Dermis blood vessel endothelial cell (primary cell): Measurements from ENCODE around the gene RASL11A. TPM values are rescaled to one million over a fixed set of nuclear protein-coding genes. Genes with fewer than 3 reads are reported as not detected.
"Not testable (repeated sequence)": the region's sequence is repeated elsewhere in the genome, so short reads cannot be mapped to it uniquely, and the experiment has no call there.

ENCODE experiments used
- DNase-seq: peaks from one replicate; pipeline ENCODE4 v3.0.0; 2010
- total RNA-seq: library from RNA; depleted of rRNA; stranded (reverse); fragments of >200 nt; gene quantifications from 2 replicates; pipeline ENCODE4 v1.2.3, GENCODE V29; 2014

The RASL11A gene, protein sequence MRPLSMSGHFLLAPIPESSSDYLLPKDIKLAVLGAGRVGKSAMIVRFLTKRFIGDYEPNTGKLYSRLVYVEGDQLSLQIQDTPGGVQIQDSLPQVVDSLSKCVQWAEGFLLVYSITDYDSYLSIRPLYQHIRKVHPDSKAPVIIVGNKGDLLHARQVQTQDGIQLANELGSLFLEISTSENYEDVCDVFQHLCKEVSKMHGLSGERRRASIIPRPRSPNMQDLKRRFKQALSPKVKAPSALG
- total RNA-seq: 2.8 and 3.1 TPM in 2 replicates

DNA sequence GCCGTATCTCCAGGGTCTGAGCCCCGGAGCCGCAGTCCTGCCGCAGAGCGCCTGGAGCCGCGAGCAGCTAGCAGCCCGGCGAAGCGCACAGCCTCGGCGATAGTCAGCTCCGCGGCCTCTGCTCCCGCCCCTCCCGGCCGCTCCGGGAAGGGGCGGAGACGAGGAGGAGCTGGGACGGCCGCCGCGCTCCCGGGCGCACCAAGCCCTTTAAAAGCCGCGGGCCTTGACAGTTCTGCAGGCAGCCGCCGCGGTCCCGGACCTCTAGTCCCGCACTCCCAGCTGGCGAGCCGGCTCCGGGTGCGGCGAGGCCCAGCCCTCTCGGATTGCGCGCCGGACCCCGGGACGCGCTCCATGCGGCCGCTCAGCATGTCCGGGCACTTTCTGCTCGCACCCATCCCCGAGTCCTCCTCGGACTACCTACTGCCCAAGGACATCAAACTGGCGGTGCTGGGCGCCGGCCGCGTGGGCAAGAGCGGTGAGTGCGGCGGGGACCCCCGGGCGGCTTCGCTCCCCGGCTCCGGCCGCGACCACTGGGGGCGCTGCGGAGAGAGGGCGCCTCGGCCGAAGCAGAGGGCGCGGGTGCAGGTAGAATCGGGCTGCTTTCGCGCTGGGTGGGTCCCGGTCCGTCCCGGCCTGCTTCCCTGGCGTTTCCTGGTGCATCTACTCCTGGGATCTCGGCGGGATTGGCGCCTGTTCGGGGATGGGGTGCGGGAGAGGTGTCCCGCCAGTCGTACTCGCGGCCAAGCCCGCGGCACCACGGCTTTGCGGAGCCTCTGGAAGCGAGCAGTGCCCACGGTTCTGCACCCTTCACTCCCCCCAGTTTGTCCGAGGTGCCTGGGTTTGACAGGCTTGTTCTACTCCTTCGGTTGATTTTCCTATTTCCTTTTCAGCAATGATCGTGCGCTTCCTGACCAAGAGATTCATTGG, at the start of gene RASL11A:
RASL11A (plus strand) TSS at position 237 of the 927 bp plus-strand sequence; CDS start at position 352, 115 bp downstream.
- DNase-seq: peak; percentile 85

DNA sequence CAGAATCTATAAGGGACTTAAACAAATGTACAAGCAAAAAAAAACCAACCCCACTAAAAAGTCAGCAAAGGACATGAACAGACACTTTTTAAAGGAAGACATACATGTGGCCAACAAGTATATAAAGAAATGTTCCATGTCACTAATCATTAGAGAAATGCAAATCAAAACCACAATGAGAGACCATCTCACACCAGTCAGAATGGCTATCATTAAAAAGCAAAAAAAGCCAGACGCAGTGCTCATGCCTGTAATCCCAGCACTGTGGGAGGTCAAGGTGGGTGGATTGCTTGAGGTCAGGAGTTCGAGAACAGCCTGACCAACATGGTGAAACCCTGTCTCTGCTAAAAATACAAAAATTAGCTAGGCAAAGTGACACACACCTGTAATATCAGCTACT, 48.5 kb upstream of the RASL11A start:
- DNase-seq: not testable (repeated sequence)

DNA sequence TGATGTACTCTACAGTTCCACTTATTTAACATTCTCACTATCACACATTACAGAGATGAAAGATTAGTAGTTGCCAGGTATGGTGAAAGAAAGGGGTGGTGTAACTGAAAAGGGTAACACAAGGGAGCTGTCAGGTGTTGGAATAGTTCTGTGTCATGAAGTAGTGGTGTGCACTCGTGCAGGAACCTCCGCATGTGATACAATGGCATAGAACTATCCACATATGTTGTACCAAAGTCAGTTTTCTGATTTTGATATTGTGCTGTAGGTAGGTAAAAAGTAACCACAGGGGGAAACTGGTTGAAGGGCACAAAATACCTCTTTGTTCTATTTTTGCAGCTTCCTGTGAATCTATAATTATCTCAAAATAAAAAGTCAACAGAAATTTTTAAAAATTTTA, 43.6 kb upstream of the RASL11A start:
- no peak for DNase-seq

DNA sequence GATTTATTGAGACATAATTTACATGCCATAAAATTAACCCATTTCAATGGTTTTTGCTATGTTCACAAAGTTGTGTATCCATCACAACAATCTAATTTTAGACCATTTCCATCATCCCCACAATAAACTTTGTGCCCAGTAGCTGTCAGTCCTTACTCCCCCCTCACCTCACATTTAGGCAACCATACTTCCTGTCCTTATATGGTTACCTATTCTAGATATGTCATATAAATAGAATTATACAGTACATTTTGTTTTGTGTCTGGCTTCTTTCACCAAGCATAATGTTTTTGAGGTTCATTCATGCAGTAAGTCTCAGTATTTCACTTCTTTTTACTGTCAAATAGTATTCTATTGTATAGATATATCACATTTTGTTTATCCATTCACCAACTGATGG, 42.5 kb upstream of the RASL11A start:
- DNase-seq: no peak

DNA sequence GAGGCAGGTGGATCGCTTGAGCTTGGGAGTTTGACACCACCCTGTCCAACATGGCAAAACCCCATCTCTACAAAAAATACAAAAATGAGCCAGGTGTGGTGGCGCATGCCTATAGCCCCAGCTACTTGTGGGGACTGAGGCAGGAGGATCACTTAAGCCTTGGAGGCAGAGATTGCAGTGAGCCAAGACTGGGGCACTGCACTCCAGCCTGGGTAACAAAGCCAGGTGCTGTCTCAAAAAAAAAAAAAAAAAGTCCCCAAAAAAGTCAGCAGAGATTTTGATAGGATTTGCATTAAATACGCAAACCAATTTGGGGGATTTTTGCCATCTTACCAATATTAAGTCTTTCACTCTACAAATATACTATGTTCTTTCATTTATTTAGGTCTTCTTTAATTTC, 41.0 kb upstream of the RASL11A start:
- no peak for DNase-seq

DNA sequence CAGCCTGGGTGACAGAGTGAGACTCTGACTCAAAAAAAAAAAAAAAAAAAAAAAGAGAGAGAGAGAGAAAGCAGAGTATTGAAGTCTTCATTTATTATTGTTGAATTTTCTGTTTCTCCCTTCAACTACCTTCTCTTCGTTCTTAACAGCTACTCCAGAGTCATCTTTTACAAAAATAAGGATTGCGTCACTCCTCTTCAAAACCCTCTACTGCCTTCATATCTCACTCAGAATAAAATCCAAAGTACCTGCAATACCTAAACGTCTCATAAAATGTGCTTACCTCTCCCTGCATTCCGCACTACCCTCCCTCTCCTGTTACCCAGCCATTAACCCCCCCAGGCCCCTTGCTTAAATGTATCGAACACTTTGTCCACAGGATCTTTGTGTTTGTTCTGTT, 36.7 kb upstream of the RASL11A start:
- DNase-seq: no peak

DNA sequence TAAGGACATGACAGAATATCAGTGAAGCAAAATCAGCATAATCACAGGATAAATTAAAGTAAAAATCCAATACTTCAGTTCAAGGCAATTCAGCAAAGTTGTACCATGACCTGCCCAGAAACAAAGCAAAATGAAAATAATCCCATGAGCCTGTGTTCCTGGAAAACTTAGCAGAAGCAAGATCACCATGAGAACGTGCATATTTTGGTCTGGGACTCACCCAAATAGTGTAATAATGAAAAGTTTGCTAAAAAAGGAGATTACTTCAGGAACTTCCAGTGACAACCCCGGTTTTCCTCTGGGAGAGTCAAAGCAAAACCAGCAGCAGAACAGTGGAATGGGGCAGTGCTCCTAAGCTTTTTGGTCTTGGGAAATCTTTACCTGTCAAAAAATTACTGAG, 34.2 kb upstream of the RASL11A start:
- DNase-seq: no peak

DNA sequence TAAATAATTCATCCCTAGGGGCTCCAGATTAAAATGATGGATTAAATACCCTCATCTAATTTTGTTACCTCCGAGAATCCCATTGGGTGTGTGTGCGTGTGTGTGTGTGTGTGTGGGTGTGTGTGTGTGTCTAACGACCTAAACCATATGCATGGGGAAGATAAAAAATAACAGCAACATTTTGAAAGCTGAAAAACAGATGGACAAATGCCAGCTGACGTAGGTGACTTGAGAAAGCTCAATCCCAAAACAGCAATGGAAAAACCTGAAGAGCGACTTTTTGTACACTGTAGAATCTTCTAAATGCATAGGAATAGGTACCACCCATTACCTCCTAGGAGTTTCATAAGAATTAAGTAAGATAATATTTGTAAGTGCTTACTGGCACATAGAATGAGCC, 27.9 kb upstream of the RASL11A start:
- DNase-seq: no peak

DNA sequence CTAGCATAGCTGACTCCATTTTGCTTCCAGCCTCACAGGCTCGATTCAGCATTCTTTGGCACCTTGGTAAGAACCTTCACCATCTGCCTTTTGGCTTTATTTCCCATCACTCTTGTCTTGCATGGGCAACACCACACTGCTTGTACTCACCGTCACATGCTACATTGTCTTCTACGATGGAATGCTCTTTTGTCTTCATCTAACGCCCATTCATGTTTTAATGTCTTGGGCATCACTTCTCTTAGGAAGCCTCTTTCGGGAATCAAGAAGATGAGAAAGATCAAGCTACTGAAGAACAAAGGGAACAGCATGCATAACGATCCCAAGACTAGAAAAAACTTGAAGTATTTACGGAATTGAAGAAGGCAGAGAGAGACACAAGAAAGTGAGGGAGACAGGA, 25.0 kb upstream of the RASL11A start:
- DNase-seq: no peak

DNA sequence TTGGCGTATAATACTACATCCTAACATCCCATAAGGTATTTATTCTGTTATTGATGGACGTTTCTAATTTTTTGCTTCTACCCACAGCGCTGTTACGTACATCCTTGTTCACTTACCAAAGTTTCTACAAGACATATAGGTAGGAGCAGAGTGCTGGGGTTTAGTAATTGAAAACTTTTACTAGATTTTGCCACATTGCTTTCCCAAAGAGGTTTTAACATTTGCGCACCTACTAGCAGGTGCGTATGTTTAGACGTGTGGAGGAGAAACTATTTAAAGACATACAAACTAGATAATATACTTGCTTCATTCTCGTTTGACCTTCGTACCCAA, 19.8 kb upstream of the RASL11A start:
- DNase-seq: no peak

DNA sequence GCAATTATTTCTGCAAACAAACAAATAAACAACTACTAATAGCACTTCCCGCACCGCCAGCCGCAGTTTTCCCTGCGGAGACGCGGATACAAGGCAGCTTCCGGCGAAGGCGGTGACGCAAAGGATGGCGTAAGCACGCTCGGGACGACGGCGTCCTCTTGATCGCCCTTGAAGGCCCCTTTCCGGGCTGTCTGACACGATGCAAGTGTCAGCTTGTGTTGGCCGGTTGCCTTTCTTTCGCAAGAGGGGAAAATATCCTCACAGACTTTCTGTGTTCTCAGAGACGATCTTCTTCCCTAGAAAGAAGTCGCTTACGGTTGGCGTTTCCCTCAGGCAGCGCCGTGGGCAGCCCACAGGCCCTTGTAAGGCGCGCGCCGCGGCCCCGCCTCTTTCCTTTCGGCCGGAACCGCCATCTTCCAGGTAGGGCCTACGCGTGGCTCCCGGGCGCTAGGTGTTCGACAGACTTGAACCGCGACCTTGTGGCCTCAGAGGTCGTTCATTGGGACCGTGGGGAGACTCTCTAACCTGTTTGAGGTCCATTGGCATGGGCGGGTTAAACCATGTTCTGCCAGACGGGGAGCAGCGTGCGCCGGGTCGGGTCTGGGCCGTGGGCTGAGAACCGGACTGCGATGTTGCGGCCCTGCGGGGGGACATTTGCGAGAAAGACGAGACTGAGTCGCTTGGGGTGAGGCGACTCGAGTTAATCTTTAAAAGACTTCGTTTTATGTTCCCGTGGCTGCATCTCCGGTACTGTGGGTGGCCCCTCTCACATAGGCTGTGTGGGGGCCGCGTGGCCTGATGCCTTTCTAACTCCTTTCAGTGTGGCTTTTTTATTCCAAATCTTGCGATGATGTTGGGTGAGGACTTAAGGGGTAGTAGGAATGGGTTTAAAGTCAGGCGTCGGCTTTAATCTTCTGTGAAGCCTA, 19.2 kb upstream of the RASL11A start, which contains the start of gene RPL21:
RPL21 (plus strand) TSS at position 393 of the 926 bp plus-strand sequence. CDS start 2,219 bp downstream, outside the sequence.
- peak; percentile 99 for DNase-seq

DNA sequence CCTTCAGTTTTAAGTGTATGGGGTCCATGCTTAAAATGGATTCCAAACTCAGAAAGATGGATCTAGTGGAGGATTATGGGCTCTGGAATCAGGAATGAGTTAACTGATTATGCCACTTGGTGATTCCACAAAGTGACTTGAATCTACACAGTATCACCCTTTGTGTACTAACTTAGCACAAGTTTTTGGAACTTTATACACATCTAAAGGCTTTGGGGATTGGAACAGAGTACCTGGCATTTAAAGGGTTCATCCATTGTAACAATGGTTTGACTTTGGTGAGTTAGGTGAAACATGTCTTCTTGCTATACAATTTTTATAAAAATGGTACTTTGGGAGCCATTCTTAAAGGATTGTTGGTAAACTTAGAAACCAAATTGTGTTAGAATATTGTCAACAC, 18.2 kb upstream of the RASL11A start:
- DNase-seq: no peak

DNA sequence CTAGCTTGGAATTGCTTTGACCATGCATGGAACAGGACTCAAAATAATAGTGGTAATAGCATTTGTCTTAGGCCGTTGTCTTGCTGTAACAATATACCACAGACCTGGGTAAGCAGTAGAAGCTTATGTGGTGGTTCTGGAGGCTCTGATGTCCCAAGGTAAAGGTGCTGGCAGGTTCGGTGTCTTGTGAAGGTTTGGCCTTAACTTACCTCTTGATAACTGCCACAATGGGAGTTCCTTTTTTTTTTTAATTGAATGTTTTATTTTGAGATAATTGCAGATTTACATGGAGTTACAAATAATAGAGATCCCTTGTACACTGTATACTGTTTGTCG, 13.4 kb upstream of the RASL11A start:
- no peak for DNase-seq

DNA sequence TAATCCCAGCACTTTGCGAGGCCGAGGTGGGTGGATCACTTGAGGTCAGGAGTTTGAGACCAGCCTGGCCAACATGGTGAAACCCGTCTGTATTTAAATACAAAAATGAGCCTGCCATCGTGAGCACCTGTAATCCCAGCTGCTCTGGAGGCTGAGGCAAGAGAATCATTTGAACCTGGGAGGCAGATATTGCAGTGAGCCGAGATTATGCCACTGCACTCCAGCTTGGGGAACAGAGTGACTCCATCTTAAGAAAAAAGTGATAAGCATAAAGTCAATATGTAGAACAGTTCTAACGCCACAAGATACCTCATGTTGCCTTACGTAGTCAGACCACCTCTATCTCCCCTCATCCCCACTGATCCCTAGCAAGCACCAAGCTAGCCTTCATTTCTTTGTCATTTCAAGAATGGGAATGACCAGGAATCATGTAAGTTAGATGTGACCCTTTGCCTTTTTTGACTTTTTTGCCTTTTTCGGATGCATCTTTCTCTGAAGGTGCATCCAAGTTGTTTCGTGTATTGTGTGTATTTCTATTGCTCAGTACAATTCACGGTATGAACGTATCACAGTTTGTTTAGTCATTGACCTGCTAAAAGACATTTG, 12.9 kb upstream of the RASL11A start:
- no peak for DNase-seq

DNA sequence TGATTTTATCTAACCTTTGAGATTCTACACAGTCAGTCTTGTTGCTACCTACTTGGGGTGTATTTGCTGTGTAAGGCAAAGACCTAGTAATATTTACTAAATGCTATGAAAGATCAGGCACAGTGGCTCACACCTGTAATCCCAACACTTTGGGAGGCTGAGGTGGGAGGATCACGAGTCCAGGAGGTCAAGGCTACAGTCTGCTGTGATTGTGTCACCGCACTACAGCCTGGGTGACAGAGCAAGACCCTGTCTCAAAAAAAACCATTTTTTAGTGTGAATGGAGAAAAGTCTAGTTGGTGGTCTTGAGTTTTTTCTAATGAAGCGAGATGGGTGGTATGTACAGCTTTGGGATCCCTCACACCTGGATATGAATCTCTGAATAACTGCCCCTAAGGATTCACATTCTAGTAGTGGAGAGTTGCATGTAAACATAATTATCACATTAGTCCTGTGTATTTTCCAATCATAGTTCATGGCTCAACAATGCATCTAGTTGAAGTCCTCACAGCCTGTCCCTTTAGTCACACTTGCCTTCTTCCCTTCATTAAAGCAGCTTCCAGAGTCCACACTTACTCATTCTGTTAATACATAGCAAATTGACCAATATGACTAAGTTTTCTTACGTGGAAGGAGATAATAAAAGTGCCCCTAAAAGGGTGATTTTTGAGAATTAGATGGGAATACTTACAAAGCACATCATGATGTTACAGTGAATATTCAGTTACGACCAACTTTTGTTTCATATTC, 11.8 kb upstream of the RASL11A start:
- DNase-seq: no peak

DNA sequence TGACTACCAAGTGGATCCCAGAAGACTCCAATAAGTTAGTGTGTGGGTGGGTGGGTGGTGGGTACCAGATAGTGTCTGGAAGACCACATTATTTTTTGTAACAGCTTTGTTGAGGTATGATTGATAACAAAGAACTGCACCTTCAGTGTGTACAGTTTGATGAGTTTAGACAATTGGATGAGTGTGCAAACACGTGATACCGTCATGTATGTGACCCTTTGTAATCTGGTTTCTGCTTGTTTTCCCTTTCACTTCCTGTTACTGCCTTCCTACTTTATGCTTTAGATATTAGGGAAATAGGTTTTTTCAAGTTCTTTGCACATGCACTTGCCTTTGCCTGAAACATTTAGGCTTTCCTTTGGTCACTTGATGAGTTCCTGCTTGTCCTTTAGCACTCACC, 10.8 kb upstream of the RASL11A start:
- peak; percentile 49 for DNase-seq

DNA sequence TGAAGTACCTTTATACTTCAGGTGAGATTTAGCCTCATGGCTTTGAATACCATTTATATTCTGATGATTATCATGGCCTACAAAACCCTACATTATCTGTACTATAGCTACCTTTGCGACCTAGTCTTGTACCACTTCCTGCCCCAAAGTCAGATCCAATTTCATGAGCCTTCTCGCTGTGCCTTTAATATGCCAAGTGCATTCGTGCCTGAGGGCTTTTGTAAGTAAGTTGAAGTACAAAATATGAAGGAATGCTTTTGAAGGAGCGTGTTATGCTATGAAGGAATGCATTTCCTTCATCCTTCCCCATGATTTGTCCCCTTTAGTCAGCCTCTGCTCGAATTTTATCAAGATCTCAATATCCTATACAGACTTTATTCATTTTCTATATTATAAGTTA, 9.2 kb upstream of the RASL11A start:
- no peak for DNase-seq

DNA sequence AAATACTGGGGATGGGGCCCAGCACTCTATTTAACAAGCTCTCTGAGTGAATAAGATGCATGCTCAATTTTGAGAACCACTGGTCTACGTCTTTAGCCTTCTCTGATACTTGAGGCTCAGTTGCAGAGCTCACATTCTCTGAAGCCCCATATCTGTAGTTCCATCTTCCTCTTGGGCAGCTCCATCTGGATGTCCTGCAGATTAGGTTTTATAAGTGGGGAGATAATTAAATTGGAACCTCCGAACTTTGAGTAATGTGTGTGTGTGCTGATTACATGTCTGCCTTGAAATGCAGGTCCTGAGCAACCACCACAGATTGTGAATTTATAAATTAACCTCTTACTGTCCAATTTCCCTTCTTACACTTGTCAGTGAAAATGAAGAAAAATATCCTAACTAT, 7.2 kb upstream of the RASL11A start:
- DNase-seq: no peak

DNA sequence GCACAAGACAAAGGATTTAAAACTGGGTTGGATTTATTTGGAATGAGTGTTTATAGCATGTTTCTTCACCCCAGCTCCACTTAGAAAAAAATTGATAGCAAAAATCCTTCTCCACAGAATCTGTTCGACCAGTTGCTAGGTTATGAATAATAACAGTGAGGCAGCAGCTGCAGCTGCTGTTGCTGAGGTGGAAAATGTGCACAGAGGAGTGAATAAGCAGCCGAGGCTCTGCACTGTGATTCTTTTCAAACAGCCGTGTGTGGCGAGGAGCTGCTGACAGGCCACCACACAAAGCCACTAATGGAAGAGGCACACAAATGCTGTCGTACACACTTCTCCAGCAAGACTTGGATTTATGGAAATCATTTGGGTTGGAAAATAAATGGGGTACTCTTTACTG, 6.4 kb upstream of the RASL11A start:
- no peak for DNase-seq

DNA sequence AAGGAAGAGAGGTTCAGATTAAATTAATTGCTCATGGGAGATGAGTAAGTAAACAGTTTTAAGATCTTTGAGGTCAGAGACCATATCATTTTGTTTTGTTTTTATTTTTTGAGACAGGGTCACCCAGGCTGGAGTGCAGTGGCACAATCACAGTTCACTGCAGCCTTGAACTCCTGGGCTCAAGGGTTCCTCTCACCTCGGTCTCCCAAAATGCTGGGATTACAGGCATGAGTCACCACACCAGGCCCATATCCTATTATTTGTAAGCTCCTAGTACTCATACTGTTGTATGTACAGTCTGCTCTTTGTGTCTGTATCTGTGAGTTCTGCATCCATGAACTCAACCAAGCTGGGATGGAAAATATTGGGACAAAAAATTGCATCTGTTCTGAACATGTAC, 6.0 kb upstream of the RASL11A start:
- no peak for DNase-seq

DNA sequence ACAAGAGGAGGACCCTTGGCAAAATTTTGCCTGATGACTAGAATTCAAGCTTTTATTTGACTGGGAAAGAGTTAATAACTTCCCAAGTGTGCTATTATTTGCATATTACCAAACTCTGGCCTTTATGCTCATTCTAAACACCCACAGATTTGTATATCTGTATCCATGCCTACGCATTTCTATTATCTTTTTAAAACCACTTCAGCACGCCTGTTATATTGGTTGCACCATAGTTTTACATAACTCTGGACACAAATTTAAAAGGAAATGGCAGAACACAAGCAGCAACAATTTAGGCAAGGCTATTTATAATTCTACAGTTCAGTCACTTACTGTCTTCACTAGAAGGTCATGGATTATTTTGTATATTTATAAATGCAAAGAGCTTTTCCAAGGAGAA, 3.7 kb upstream of the RASL11A start:
- DNase-seq: no peak

DNA sequence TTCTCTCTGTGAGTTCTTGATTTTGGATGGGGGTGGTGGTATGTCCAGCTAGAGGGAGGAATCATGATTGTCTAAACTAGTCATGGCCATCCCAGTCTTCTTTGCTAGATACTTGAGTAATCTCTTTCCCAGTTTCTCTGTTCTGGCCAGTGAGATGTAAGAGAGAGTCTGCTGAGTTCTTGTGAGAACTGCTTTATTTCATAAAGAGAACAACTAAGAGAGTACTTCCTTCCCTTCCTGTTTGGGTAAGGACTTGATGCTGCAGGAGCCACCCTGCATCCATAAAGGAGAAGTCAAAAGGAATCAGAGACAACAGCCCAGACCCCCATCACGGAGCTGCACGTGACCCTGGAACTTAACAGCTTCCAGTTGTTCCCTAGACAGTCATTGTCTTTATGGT, 3.0 kb upstream of the RASL11A start:
- no peak for DNase-seq
